HL-60 (cell line): ENCODE measurements around the gene CLEC11A.

ENCODE experiments used
- DNase-seq, 2 experiments: peaks; one replicate each; pipeline ENCODE4 v3.0.0-alpha.2; 2010 to 2020; ENCODE audit warnings: low read depth in 1 of 2, low spot score in 1 of 2
- H3K27ac ChIP-seq: fragments of 250-450 bp; sonication (Bioruptor Pico); replicated peaks from 2 replicates; pipeline ENCODE4 v1.5.1; 2020; ENCODE audit warnings: mild to moderate bottlenecking, moderate library complexity
- H3K27me3 ChIP-seq: fragments of 250-450 bp; sonication (Bioruptor Pico); 2 replicates; pipeline ENCODE4 v1.5.1; 2021; ENCODE audit warnings: mild to moderate bottlenecking, moderate library complexity; ENCODE audit not compliant: insufficient read depth, poor library complexity, severe bottlenecking
- H3K4me3 ChIP-seq: replicated peaks from 2 replicates; pipeline ENCODE4 v1.5.1; 2011; ENCODE audit warnings: mild to moderate bottlenecking, control low read depth, low read length; ENCODE audit not compliant: insufficient read depth
- CTCF ChIP-seq: IDR thresholded peaks from one replicate; pipeline ENCODE4 v1.5.1; 2011; ENCODE audit warnings: low read length, control low read depth, inconsistent platforms; ENCODE audit not compliant: insufficient read depth
- GABPA ChIP-seq: IDR thresholded peaks from 2 replicates; pipeline ENCODE4 v1.6.1; 2012; ENCODE audit warnings: low read depth
- POLR2AphosphoS5 ChIP-seq: IDR thresholded peaks from 2 replicates; pipeline ENCODE4 v1.6.1; 2012; ENCODE audit warnings: low read depth
- REST ChIP-seq: IDR thresholded peaks from 2 replicates; pipeline ENCODE4 v1.6.1; 2012; ENCODE audit warnings: low read depth; ENCODE audit not compliant: insufficient replicate concordance
- SPI1 ChIP-seq: IDR thresholded peaks from 2 replicates; pipeline ENCODE4 v1.6.1; 2012; ENCODE audit warnings: low read depth, mild to moderate bottlenecking, borderline replicate concordance

The CLEC11A gene

GRCh38 chr19:50696094-50696483 lies 27.1 kb upstream of the CLEC11A start:
- TF ChIP-seq REST (no peak), GABPA (no peak), POLR2AphosphoS5 (no peak), SPI1 (no peak), CTCF (no peak)
- no peak for DNase-seq
- H3K27ac ChIP-seq = no peak overlapping the region
- peaks cover 10% of the 10 kb centered on the region for H3K27me3 ChIP-seq
- H3K4me3 ChIP-seq = no peak overlapping the region

- TF ChIP-seq GABPA = no peak
- TF ChIP-seq SPI1 = no peak
- no peak for TF ChIP-seq POLR2AphosphoS5
- no peak for TF ChIP-seq CTCF
- TF ChIP-seq REST = no peak
- Histone ChIP-seq H3K27me3 (peaks cover 10% of the 10 kb centered on the region), H3K27ac (no peak overlapping the region), H3K4me3 (no peak overlapping the region)
- DNase-seq = no peak
Observed at GRCh38 chr19:50697414-50698124, 25.6 kb upstream of the CLEC11A start.

- Histone ChIP-seq H3K4me3 (no peak overlapping the region), H3K27me3 (peaks cover 10% of the 10 kb centered on the region), H3K27ac (no peak overlapping the region)
- no peak for TF ChIP-seq POLR2AphosphoS5
- no peak for TF ChIP-seq SPI1
- TF ChIP-seq GABPA = no peak
- TF ChIP-seq CTCF = no peak
- no peak for TF ChIP-seq REST
- DNase-seq = no peak
Observed at GRCh38 chr19:50701367-50701985, 21.7 kb upstream of the CLEC11A start.
